Inflammatory macrophage (primary cell): ENCODE data around the gene CNTLN.
"Not testable (repeated sequence)": the region's sequence is repeated elsewhere in the genome, so short reads cannot be mapped to it uniquely, and the experiment has no call there.

Experiments
- DNase-seq, 2 donors: peaks; one replicate each; pipeline ENCODE4 v3.0.0-alpha.2; 2020 to 2022

CNTLN gene

GRCh38 chr9:17191082-17191481 is 56.2 kb downstream of the CNTLN start:
- DNase-seq, result no peak

- no peak for DNase-seq
Observed at GRCh38 chr9:17204611-17205152, 69.8 kb downstream of the CNTLN start.

- no peak for DNase-seq
Observed at GRCh38 chr9:17216011-17216410, 81.2 kb downstream of the CNTLN start.

GRCh38 chr9:17216646-17217045 is 81.8 kb downstream of the CNTLN start:
- DNase-seq, result no peak

- no peak for DNase-seq
Observed at GRCh38 chr9:17217272-17217671, 82.4 kb downstream of the CNTLN start.

- no peak for DNase-seq
Observed at GRCh38 chr9:17219261-17219660, 84.4 kb downstream of the CNTLN start.

- no peak for DNase-seq
Observed at GRCh38 chr9:17222932-17223331, 88.1 kb downstream of the CNTLN start.

- DNase-seq, result no peak
Observed at GRCh38 chr9:17225407-17225806, 90.6 kb downstream of the CNTLN start.

GRCh38 chr9:17229945-17230560 is 95.2 kb downstream of the CNTLN start:
- no peak for DNase-seq

- no peak for DNase-seq
Observed at GRCh38 chr9:17230646-17231045, 95.8 kb downstream of the CNTLN start.

- no peak for DNase-seq
Observed at GRCh38 chr9:17236147-17236546, 101.3 kb downstream of the CNTLN start.

- DNase-seq, result no peak
Observed at GRCh38 chr9:17246770-17247169, 111.9 kb downstream of the CNTLN start.

GRCh38 chr9:17251100-17251499 is 116.3 kb downstream of the CNTLN start:
- DNase-seq, result no peak

GRCh38 chr9:17268531-17269188 is 133.8 kb downstream of the CNTLN start:
- DNase-seq, result not testable (repeated sequence)

GRCh38 chr9:17269799-17270198 is 135.0 kb downstream of the CNTLN start:
- DNase-seq, result no peak

GRCh38 chr9:17272536-17272935 is 137.7 kb downstream of the CNTLN start:
- no peak for DNase-seq

GRCh38 chr9:17280350-17281012 is 145.6 kb downstream of the CNTLN start:
- DNase-seq, result no peak

- not testable (repeated sequence) for DNase-seq
Observed at GRCh38 chr9:17290673-17291072, 155.8 kb downstream of the CNTLN start.

GRCh38 chr9:17291766-17292165 is 156.9 kb downstream of the CNTLN start:
- DNase-seq, result no peak

- no peak for DNase-seq
Observed at GRCh38 chr9:17293685-17294084, 158.8 kb downstream of the CNTLN start.

GRCh38 chr9:17294822-17295624 is 160.2 kb downstream of the CNTLN start:
- DNase-seq, result no peak

GRCh38 chr9:17315341-17315740 is 180.5 kb downstream of the CNTLN start:
- DNase-seq, result no peak

GRCh38 chr9:17318821-17319320 is 184.0 kb downstream of the CNTLN start:
- no peak for DNase-seq
